Fibroblast of mammary gland (primary cell): Measurements from ENCODE around the gene U2AF1.
"Not testable (repeated sequence)": the region's sequence is repeated elsewhere in the genome, so short reads cannot be mapped to it uniquely, and the experiment has no call there.

ENCODE experiments used
- DNase-seq: peaks from one replicate; pipeline ENCODE4 v3.0.0-alpha.2; 2010; ENCODE audit warnings: low read depth
- H3K4me3 ChIP-seq: 2 replicates; pipeline ENCODE4 v1.5.1; 2011; ENCODE audit warnings: low read depth, mild to moderate bottlenecking, low read length, moderate library complexity; ENCODE audit not compliant: control insufficient read depth

Gene U2AF1

DNA sequence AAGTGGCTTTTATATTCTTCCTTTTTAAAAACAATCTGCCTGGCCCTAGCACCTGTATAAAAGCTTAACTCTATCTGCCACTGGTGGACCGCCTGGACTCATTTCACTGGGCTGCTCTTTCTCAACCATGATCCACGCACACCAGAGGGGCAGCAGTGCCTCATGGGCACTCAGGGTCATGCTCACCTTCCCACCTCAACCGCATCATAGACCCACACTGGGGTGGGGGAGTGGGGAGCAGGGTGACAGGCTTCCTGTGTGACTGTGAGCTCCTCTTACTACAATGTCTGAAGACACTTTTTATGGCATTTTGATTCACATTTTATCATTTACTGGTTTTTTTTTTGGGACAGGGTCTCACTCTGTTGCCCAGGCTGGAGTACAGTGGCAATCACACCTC lies 16.4 kb downstream of the U2AF1 start:
- not testable (repeated sequence) for H3K4me3 ChIP-seq, DNase-seq

GRCh38 chr21:43089463-43089862 lies 17.9 kb downstream of the U2AF1 start:
- H3K4me3 ChIP-seq, DNase-seq: not testable (repeated sequence)

DNA sequence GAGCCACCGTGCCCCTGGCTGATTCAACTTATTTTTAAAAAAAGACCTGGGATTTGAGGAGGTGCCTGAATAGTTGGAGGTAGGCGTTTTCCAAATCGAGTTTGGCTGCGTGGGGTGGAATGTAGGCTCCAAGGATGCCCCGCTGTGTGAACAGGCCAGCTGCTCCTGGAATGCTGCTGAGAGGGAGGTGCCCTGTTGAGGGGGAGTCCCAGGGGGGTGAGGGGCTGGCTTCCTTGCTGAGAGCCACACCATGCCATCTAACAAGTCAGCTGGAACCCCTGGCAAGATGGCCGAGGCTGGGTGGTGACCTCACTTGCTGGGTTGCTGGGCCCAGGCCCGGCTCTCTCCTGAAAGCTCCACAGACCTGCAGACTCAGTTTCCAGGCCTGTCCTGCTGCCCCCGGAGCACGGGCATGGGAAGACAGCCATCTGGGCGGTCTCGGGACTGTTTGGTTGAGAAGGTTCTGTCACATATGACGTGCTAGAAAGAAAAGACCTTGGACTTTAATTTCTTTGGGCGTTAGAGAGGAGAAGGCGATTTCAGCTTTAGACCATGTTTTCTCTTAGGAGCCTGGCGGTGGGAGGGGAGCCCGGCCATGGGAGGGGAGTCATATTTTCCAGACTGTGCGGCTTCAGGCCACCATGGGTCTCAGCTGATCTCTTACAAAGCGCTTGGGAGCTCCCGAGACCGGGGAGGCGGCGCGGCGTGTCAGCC lies 24.6 kb downstream of the U2AF1 start:
- H3K4me3 ChIP-seq = not testable (repeated sequence)

GRCh38 chr21:43076643-43077042 lies 30.7 kb downstream of the U2AF1 start:
- DNase-seq, H3K4me3 ChIP-seq: not testable (repeated sequence)

More for the DNA sequence above, 24.6 kb downstream of the U2AF1 start:
- DNase-seq = not testable (repeated sequence)

- not testable (repeated sequence) for H3K4me3 ChIP-seq, DNase-seq
Observed at GRCh38 chr21:43076023-43076637, 31.2 kb downstream of the U2AF1 start.

- not testable (repeated sequence) for H3K4me3 ChIP-seq, DNase-seq
Observed at GRCh38 chr21:43075170-43076022, 32.0 kb downstream of the U2AF1 start, which contains the start of gene CBS. TSS of gene CBS (minus strand) at chr21:43075835. CDS start at chr21:43072193, 3,642 bp downstream.

- not testable (repeated sequence) for H3K4me3 ChIP-seq, DNase-seq
Observed at GRCh38 chr21:43074401-43075169, 32.8 kb downstream of the U2AF1 start.

GRCh38 chr21:43072742-43073141 lies 34.6 kb downstream of the U2AF1 start:
- not testable (repeated sequence) for H3K4me3 ChIP-seq, DNase-seq

DNA sequence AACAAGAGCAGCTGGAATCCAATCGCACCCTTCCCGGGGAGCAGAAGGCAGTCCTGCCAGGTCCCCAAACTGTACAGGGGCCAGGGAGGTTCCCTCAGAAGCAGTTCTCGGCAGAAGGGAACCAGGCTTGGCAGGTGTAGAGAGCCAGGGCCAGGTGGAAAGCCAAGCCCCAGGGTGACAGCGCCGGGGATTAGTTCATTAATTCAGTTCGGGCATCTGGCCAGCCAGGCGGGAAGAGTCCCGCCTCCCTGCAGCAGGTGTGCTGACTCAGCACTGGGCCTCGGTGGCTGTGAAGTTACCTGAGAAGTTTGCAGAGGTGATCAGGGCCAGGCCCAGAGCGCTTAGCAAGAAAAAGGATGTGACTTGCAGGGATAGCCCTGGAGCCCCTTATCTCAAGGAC lies 37.7 kb downstream of the U2AF1 start:
- DNase-seq, H3K4me3 ChIP-seq: not testable (repeated sequence)

DNA sequence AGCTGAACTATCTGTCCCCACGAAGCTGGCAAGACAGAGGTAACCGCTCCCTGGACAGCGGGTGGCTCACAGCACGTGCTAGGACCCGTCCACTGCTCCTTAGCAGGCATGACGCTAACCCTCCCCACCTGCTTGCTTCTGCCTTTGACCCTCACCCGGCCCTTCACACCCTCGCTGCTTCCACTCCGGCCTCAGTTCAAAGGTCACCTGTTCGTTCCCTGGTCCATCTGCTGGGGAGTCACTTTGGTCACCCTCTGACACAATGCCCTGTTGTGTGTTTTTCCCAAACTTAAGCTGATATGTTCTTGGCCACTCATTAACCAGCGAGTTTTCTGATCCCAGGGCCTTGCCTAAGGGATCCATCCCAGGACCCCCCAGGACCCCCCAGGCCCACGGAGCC lies 39.3 kb downstream of the U2AF1 start:
- DNase-seq = not testable (repeated sequence)

GRCh38 chr21:43066690-43067089 lies 40.7 kb downstream of the U2AF1 start:
- not testable (repeated sequence) for DNase-seq, H3K4me3 ChIP-seq

More for the DNA sequence above, 39.3 kb downstream of the U2AF1 start:
- H3K4me3 ChIP-seq = not testable (repeated sequence)

DNA sequence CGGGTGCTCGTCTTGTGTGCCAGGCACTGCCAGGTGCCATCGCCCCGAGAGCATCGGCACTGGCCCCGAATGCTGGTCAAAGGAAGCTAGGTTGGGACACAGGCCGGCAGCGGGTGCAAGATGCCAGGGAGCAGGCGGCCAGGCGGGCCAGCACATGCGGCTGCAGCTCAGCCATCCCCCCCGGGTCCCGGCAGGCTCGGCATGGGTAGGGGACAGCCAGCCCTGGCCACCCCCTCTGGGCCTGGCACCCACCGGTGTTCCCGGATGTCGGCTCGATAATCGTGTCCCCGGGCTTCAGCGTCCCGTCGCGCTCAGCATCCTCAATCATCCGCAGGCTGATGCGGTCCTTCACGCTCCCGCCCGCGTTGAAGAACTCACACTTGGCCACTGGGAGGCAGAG lies 41.4 kb downstream of the U2AF1 start:
- DNase-seq, H3K4me3 ChIP-seq: not testable (repeated sequence)

GRCh38 chr21:43064265-43064917 lies 43.0 kb downstream of the U2AF1 start:
- DNase-seq, H3K4me3 ChIP-seq: not testable (repeated sequence)

- DNase-seq, H3K4me3 ChIP-seq: not testable (repeated sequence)
Observed at GRCh38 chr21:43062955-43063664, 44.3 kb downstream of the U2AF1 start.

DNA sequence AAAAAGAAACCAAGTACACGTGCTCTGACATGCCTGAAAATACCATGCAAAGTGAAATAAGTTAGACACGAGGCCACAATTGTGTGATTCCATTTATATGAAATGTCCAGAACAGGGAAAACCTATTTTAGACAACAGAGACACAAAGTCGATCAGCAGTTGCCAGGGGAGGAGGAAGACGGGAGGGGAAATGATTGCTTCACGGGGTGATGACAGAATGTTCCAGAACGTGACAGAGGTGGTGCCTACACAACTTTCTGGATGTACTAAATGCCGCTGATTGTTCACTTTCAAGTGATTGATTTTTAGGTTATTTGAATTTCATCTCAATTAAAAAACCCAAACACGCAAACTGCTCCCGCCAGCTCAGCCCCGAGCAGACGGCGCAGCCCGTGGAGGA lies 54.3 kb downstream of the U2AF1 start:
- not testable (repeated sequence) for DNase-seq

GRCh38 chr21:43045876-43046821 lies 61.2 kb downstream of the U2AF1 start:
- not testable (repeated sequence) for H3K4me3 ChIP-seq, DNase-seq

More for the DNA sequence above, 54.3 kb downstream of the U2AF1 start:
- not testable (repeated sequence) for H3K4me3 ChIP-seq
